Hepatocyte (in vitro differentiated cells): ENCODE measurements around the gene CEACAM7.

Experiments used
- CTCF ChIP-seq: fragments of 200-600 bp; sonication (generic); IDR thresholded peaks from 2 replicates; pipeline ENCODE4 v1.5.1; 2016; ENCODE audit warnings: antibody characterized with exemption, mild to moderate bottlenecking; ENCODE audit not compliant: poor library complexity
- EZH2 ChIP-seq: fragments of 200-600 bp; sonication (generic); IDR thresholded peaks from 2 replicates; pipeline ENCODE4 v1.6.1; 2016; ENCODE audit warnings: antibody characterized with exemption, mild to moderate bottlenecking, borderline replicate concordance

- TF ChIP-seq CTCF = no peak
- TF ChIP-seq EZH2 = no peak
Observed at GRCh38 chr19:41652250-41652649, 35.8 kb downstream of the CEACAM7 start.
